ENCODE data around the gene KIRREL3.

- no peak for TF ChIP-seq GABPB2 (CRISPR knock-in tag; conservative IDR thresholded peaks at IDR 0.05)
- TF ChIP-seq ESRRA (IDR thresholded peaks at IDR 0.05; ENCODE audit: borderline replicate concordance, low read depth), result no peak
- no peak for TF ChIP-seq TSHZ1 (CRISPR knock-in tag; IDR thresholded peaks at IDR 0.05)
- TF ChIP-seq, protein P1, sequence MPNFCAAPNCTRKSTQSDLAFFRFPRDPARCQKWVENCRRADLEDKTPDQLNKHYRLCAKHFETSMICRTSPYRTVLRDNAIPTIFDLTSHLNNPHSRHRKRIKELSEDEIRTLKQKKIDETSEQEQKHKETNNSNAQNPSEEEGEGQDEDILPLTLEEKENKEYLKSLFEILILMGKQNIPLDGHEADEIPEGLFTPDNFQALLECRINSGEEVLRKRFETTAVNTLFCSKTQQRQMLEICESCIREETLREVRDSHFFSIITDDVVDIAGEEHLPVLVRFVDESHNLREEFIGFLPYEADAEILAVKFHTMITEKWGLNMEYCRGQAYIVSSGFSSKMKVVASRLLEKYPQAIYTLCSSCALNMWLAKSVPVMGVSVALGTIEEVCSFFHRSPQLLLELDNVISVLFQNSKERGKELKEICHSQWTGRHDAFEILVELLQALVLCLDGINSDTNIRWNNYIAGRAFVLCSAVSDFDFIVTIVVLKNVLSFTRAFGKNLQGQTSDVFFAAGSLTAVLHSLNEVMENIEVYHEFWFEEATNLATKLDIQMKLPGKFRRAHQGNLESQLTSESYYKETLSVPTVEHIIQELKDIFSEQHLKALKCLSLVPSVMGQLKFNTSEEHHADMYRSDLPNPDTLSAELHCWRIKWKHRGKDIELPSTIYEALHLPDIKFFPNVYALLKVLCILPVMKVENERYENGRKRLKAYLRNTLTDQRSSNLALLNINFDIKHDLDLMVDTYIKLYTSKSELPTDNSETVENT (CRISPR knock-in tag; IDR thresholded peaks at IDR 0.05), result no peak
Measured at GRCh38 chr11:126704096-126704495, 296.5 kb downstream of the KIRREL3 start.

All from K562 (cell line).